Activated CD8-positive, alpha-beta T cell treated with anti-CD3 and anti-CD28 coated beads for 36 hours (primary cell): ENCODE results near the gene SPAG9. TPM values are rescaled to one million over a fixed set of nuclear protein-coding genes. Genes with fewer than 3 reads are reported as not detected.
"Not testable (repeated sequence)": the region's sequence is repeated elsewhere in the genome, so short reads cannot be mapped to it uniquely, and the experiment has no call there.

ENCODE experiments used
- ATAC-seq: fragments of 200-7000 bp; cut with Tn5 transposase; one replicate; pipeline ENCODE4 v1.10.0; 2021; ENCODE audit warnings: mild to moderate bottlenecking, moderate library complexity
- CTCF ChIA-PET: fragments of 350-600 bp; sonication (Branson Sonifier 250); formaldehyde crosslinking; loops from one replicate; lab custom pipeline; 2021; ENCODE audit warnings: antibody characterized with exemption; lab: Charles Lee
- POLR2A ChIA-PET: fragments of 350-600 bp; sonication (Branson Sonifier 250); formaldehyde crosslinking; loops from one replicate; lab custom pipeline; 2021; ENCODE audit warnings: antibody characterized with exemption; lab: Charles Lee
- DNase-seq: peaks from one replicate; pipeline ENCODE4 v3.0.0-alpha.2; 2020
- H3K27ac Mint-ChIP-seq: one replicate; pipeline ENCODE4 v1.8.0; 2021; ENCODE audit warnings: mild to moderate bottlenecking, mixed read lengths
- H3K27me3 Mint-ChIP-seq: one replicate; pipeline ENCODE4 v1.8.0; 2021; ENCODE audit warnings: mixed read lengths
- H3K36me3 Mint-ChIP-seq: one replicate; pipeline ENCODE4 v1.8.0; 2021; ENCODE audit warnings: low read depth, mixed read lengths
- H3K4me1 Mint-ChIP-seq: one replicate; pipeline ENCODE4 v1.8.0; 2021; ENCODE audit warnings: low read depth, mixed read lengths
- H3K4me3 Mint-ChIP-seq: one replicate; pipeline ENCODE4 v1.8.0; 2021; ENCODE audit warnings: mild to moderate bottlenecking, moderate library complexity, mixed read lengths
- H3K9me3 Mint-ChIP-seq: one replicate; pipeline ENCODE4 v1.8.0; 2021; ENCODE audit warnings: mixed read lengths
- intact Hi-C: fragments of 100-400 bp; cut with micrococcal nuclease; formaldehyde crosslinking; loops from one replicate; pipeline ENCODE4 v1.10.0; 2022
- total RNA-seq, 2 experiments: library from RNA; stranded (reverse); gene quantifications; one replicate each; pipeline ENCODE4 v1.2.3, GENCODE V29; 2021
- TF ChIP-seq, protein P1 (sequence below): fragments of 200-600 bp; IDR thresholded peaks from one replicate; pipeline ENCODE4 v1.8.0; 2022; ENCODE audit warnings: antibody characterized with exemption, mild to moderate bottlenecking

SPAG9 gene
- total RNA-seq, 2 experiments from 2014 or later: 54.3 to 59.8 TPM

DNA sequence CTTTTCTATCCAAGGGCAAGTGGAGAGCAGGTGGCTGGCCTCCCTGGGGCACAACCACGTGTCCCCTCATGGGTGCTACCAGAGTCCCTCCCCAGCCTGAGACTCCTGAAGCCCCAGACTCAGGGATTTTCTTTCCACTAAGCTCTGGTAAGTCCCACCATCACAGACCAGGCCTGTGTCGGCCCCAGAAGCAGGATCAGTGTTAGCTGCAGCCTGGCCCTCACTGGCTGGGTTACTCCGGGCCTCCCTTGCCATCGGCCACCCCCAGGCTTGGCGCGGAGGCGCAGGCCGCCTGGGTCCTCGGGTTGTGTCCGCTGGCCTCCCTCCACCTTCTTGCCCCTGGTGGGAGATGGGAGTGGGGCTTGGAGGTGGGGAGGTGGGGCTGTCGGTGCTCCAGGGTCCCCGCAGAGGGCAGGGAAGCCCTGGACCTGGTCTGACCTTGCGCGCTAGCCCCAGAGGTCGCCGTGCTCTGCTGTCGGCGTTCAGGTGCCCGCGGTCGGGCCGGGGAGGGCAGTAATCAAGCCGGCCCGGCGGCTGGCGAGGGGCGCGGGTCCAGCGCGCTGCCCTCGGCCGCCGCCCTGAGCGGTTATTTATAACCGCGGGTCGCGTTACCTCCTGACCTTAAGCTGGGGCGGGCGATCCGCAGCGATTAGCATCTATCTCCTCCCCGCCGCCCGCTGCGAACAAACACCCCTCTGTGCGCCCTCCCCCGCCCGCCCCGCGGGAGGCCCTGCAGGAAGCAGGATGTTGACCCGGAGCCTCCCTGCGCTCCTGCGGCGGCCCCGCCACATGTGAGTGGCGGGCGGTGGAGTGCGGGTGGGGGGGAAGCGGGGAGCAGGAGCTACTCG is 176.4 kb downstream of the SPAG9 start:
- Mint-ChIP-seq H3K4me1 (peaks cover 25% of the 10 kb centered on the region), H3K9me3 (no peaks in the 10 kb centered on the region), H3K36me3 (no peaks in the 10 kb centered on the region), H3K4me3 (peak overlapping the region; percentile 79), H3K27me3 (no peaks in the 10 kb centered on the region), H3K27ac (peak overlapping the region; percentile 86)
- peak; percentile 88 for ATAC-seq
- intact Hi-C loops: no loop called here
- DNase-seq: peak; percentile 89
- CTCF ChIA-PET: interaction anchor here (1.0 to 4.0 kb wide), 7 partner anchors 11 to 162 kb away, joined by 3 to 23 read pairs (median 7); partner anchors contain the start of gene TOB1
- TF ChIP-seq, protein P1, sequence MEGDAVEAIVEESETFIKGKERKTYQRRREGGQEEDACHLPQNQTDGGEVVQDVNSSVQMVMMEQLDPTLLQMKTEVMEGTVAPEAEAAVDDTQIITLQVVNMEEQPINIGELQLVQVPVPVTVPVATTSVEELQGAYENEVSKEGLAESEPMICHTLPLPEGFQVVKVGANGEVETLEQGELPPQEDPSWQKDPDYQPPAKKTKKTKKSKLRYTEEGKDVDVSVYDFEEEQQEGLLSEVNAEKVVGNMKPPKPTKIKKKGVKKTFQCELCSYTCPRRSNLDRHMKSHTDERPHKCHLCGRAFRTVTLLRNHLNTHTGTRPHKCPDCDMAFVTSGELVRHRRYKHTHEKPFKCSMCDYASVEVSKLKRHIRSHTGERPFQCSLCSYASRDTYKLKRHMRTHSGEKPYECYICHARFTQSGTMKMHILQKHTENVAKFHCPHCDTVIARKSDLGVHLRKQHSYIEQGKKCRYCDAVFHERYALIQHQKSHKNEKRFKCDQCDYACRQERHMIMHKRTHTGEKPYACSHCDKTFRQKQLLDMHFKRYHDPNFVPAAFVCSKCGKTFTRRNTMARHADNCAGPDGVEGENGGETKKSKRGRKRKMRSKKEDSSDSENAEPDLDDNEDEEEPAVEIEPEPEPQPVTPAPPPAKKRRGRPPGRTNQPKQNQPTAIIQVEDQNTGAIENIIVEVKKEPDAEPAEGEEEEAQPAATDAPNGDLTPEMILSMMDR: no peak
- POLR2A ChIA-PET: interaction anchor here (0.7 to 10.4 kb wide), 11 partner anchors 9 to 220 kb away, joined by 3 to 100 read pairs (median 4); partner anchors contain the start of gene TOB1

DNA sequence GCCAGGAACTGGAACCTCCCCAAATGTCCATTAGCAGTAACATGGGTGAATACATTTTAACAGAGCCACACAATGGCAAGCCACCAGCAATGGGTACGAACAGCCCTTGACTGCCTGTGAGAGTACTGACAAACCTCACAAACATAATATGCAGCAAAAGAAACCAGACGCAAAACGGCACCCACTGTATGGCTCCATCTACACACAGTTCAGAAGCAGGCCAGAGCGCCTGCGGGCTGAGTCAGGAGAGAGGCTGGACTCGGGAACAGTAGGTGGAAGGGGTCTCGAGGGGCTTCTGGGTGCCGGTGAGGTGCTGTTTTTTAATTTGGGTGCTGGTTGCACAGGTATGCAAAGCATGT is 177.1 kb downstream of the SPAG9 start:
- H3K4me1 Mint-ChIP-seq: peaks cover 25% of the 10 kb centered on the region
- DNase-seq (no peak), ATAC-seq (no peak)
- H3K27ac Mint-ChIP-seq: peak overlapping the region; percentile 86
- POLR2A ChIA-PET: interaction anchor here (1.9 to 10.4 kb wide), 3 partner anchors 25 to 83 kb away, joined by 5 to 100 read pairs (median 11); partner anchors contain the start of gene TOB1
- CTCF ChIA-PET: interaction anchor here (1.0 to 4.0 kb wide), 3 partner anchors 77 to 161 kb away, joined by 3 to 23 read pairs (median 21); partner anchors contain the start of gene TOB1
- TF ChIP-seq, protein P1: no peak
- H3K4me3 Mint-ChIP-seq: peak overlapping the region; percentile 79
- H3K9me3 Mint-ChIP-seq: no peaks in the 10 kb centered on the region
- no peaks in the 10 kb centered on the region for H3K27me3 Mint-ChIP-seq
- no peaks in the 10 kb centered on the region for H3K36me3 Mint-ChIP-seq
- intact Hi-C loops: no loop called here

DNA sequence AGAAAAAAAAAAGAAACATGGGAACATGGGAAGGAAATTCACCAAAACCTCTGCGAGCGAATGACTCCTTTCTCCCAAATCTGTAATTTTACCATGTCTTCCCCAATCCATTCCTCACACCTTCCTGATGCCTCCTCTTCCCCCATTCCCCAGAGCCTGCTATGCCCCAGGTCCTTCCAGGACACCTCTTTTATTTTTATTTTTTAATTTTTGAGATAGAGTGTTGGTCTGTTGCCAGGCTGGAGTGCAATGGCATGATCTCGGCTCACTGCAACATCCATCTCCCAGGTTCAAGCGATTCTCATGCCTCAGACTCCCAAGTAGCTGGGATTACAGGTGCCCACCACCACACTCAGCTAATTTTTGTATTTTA is 179.0 kb downstream of the SPAG9 start:
- intact Hi-C loops, H3K27me3 Mint-ChIP-seq, ATAC-seq, H3K27ac Mint-ChIP-seq, H3K36me3 Mint-ChIP-seq, H3K9me3 Mint-ChIP-seq, DNase-seq, H3K4me3 Mint-ChIP-seq: not testable (repeated sequence)
- CTCF ChIA-PET: interaction anchor here (4.0 kb wide), 1 partner anchor 89 kb away, joined by 23 read pairs; no protein-coding TSS in a partner anchor
- POLR2A ChIA-PET: interaction anchor here (10.4 kb wide), 1 partner anchor 76 kb away, joined by 100 read pairs; the partner anchor contains the start of gene TOB1
- peaks cover 21% of the 10 kb centered on the region for H3K4me1 Mint-ChIP-seq

DNA sequence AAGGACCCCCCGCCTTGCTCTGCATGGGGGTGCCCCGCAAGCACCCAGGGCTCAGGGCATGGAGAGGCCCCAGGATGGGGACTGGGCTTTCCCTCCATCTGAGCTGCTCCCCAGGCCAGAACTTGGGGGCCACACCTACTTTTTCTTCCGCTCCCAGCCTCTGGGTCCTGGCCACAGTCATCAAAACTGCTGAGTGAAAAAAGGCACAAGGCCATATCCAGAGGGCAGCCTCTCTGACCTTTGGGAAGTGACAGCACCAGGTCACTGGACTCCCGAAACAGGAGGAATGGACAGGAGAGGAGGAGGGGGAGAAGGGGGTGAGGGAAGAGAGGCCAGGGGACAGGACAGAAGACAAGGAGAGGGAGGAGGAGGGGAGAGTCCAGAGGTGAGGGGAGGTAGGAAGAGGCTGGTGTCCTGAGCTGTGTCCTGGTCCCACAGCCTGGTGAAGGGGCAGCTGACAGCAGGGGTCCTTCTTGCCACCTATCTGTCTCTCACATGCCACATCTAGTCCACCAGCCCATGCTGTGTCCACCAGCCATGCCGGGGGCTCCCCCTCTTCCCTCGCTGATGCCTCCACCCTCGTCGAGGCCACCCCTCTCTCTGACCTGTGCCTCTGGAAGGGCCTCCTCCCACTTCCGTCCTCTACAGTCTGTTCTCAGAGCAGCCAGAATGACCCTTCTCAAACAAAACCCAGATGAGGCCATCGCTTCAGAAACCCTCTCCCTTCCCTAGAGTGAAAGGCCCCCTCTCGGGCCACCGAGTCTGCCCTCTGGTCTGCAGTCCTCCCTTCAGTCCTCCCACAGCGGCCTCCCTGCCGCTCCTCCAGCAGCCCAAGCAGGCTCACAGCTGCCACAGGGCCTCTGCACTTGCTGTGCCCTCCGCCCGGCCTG is 180.6 kb downstream of the SPAG9 start:
- H3K4me3 Mint-ChIP-seq: no peak overlapping the region
- CTCF ChIA-PET: interaction anchor here (0.9 to 4.0 kb wide), 3 partner anchors 10 to 88 kb away, joined by 3 to 23 read pairs (median 3); no protein-coding TSS in a partner anchor
- DNase-seq: no peak
- H3K9me3 Mint-ChIP-seq: no peaks in the 10 kb centered on the region
- H3K27ac Mint-ChIP-seq: no peak overlapping the region
- no peak for ATAC-seq
- POLR2A ChIA-PET: interaction anchor here (0.8 to 10.4 kb wide), 3 partner anchors 13 to 74 kb away, joined by 3 to 100 read pairs (median 3); partner anchors contain the start of gene TOB1
- TF ChIP-seq, protein P1: no peak
- H3K36me3 Mint-ChIP-seq: no peaks in the 10 kb centered on the region
- intact Hi-C loops: no loop called here
- H3K4me1 Mint-ChIP-seq: peaks cover 18% of the 10 kb centered on the region
- H3K27me3 Mint-ChIP-seq: no peaks in the 10 kb centered on the region

DNA sequence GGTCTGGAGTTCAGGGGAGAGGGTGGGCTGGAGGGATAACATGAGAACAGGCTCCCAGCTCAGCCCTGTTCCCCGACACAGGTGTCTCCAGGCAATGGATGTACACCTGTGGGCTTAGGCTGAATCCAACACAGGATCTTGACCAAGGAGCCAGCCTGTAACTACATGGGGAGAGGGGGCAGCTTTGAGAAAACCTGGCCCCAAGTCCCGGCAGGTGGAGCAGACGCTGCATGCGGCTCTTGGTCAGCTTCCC is 181.2 kb downstream of the SPAG9 start:
- DNase-seq (no peak), ATAC-seq (no peak)
- POLR2A ChIA-PET: interaction anchor here (0.9 kb wide), 1 partner anchor 13 kb away, joined by 3 read pairs; no protein-coding TSS in a partner anchor
- Mint-ChIP-seq H3K4me1 (peaks cover 18% of the 10 kb centered on the region), H3K4me3 (no peak overlapping the region), H3K27ac (no peak overlapping the region), H3K36me3 (no peaks in the 10 kb centered on the region), H3K9me3 (no peaks in the 10 kb centered on the region), H3K27me3 (no peaks in the 10 kb centered on the region)
- TF ChIP-seq, protein P1: no peak
- CTCF ChIA-PET: interaction anchor here (0.9 to 1.1 kb wide), 2 partner anchors 11 to 87 kb away, joined by 3 read pairs; no protein-coding TSS in a partner anchor
- intact Hi-C loops: no loop called here
